DMS153 (cell line): ENCODE data around the gene PACRG.
"Not testable (repeated sequence)": the region's sequence is repeated elsewhere in the genome, so short reads cannot be mapped to it uniquely, and the experiment has no call there.

ENCODE experiments used
- DNase-seq: peaks from one replicate; lab custom pipeline; 2025; lab: John Stamatoyannopoulos, UW

PACRG gene

DNA sequence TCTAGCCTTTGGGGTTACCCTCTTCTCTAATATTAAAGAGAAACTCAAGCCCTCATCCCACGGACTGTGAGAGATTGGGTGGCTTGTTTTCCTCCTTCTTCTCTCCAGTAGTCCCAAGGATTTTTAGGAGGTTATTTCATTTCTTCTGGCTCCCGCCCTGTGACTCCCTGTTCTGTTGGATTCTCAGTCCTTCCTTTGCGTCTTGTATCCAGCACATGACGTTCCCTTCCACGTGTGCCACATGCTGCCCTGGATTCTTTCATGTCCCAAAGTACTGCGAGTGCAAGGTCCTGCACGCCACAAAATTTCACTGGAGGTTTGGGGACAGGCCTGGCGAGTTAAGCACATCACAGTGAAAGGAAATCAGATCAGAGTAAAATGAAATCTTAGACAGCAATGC lies 213.4 kb downstream of the PACRG start:
- no peak for DNase-seq

GRCh38 chr6:162942866-162943265 lies 215.1 kb downstream of the PACRG start:
- no peak for DNase-seq

- DNase-seq: no peak
Observed at GRCh38 chr6:162943369-162943768, 215.6 kb downstream of the PACRG start.

- no peak for DNase-seq
Observed at GRCh38 chr6:162951164-162951743, 223.5 kb downstream of the PACRG start.

DNA sequence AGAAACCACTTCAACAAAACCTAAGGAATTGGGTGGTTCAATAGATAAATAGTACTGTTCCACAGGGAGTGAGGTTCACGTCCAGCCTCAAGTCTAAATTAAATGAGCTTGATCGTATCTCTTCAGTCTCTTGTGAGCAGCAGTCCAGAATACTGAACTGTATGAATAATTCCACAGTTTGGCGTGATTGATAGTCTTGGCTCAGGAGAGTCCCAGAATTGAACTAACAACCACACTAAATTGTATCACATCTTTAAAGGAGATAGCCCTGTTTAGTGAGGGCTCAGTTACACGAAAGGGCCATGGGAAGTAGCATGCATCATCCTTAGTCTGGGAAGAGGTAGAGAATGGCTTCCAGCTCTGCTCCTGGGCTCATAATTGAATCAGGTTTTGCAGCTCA lies 224.6 kb downstream of the PACRG start:
- no peak for DNase-seq

DNA sequence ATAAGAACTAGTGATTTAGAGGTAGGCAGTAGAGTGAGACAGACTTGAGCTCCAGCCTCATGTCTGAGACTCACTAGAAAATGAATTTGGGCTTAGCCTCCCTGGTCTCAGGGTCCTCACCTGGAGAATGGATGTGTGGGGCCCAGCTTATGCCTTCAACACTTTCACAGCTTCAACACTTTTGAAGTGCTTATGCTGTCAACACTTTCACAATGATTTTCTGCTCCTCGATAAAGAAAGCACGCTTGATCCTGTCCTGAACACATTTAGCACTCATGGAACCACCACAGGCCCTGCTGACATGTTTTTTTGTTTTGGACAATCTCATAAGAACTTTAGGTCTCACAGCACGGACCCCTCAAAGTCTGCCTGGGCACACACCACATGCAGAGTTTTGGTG lies 229.3 kb downstream of the PACRG start:
- no peak for DNase-seq

GRCh38 chr6:162960679-162961457 lies 233.1 kb downstream of the PACRG start:
- DNase-seq: no peak

GRCh38 chr6:162962093-162962492 lies 234.3 kb downstream of the PACRG start:
- DNase-seq: no peak

- DNase-seq: no peak
Observed at GRCh38 chr6:162963861-162964260, 236.1 kb downstream of the PACRG start.

DNA sequence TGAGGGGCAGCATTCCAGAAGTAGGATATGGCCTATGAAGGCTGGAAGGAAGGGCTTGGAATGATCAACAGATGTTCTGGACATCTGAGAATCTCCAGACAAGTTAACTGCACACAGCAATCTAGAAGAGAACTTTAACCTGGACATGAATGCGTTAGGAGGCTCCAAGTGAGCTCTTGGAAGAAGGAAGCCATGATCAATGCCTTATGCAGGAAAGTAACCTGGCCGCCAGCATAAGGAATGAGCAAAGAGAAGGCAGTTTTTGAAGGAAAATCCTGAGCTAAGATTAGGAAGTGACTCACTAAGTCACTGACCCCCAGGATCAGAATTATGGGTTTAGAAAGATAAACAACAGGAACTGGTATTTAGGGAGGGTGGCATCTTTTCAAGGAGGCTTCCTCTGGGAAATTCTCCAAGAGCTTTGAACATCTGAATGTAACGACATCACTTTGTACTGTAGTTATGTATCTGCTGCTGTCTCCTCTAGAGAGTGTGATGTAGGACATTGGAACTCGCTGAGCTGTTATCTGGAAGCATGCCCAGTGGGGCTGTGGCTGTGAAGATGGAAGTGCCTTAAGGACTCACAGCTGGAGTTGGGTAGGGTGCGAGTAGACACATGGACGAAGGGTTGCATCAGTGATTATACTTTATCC lies 236.8 kb downstream of the PACRG start:
- no peak for DNase-seq

- no peak for DNase-seq
Observed at GRCh38 chr6:162965366-162965765, 237.6 kb downstream of the PACRG start.

- no peak for DNase-seq
Observed at GRCh38 chr6:162970246-162970645, 242.5 kb downstream of the PACRG start.

GRCh38 chr6:162971356-162971755 lies 243.6 kb downstream of the PACRG start:
- DNase-seq: no peak

- DNase-seq: no peak
Observed at GRCh38 chr6:162973151-162973872, 245.5 kb downstream of the PACRG start.

DNA sequence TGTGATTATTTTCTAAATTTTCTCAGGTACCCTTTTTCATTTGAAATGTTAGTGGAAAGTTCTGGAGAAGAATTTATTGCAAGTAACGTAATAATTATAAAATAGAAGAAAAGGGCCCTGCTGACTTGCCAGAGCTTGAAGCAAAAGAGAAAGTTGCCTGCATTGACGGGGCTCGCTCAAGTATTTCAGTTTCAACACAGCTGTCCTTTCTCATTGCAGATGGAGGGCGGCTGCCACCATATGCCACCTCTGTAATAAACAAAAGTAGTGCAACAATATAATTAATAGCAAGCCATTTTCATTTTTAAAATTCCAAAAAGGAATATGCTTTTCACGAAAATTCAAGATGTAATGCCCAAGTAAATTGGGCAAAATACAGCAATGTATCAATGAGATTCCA lies 246.2 kb downstream of the PACRG start:
- DNase-seq: no peak

DNA sequence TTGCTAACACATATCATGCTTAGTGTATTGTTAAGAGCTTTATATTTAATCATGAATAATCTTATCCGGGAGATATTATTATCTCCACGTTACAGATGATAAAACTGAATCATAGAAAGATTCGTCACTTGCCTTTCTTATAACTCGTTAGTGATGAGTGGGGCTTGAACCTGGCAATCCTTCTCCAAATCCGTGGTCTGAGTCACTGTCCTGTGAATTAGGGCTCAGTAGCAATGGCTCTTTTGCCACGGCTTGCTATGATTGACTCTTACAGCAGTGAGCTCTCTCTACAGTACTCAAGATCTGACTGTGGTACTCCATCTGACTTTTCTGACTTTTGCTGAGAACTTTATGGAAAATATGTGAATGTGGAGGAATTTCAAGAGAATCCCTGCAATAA lies 246.9 kb downstream of the PACRG start:
- DNase-seq: no peak

GRCh38 chr6:162976141-162976540 lies 248.4 kb downstream of the PACRG start:
- DNase-seq: no peak

GRCh38 chr6:162983234-162983633 lies 255.5 kb downstream of the PACRG start:
- DNase-seq: not testable (repeated sequence)

GRCh38 chr6:162998777-162999176 lies 271.0 kb downstream of the PACRG start:
- no peak for DNase-seq

DNA sequence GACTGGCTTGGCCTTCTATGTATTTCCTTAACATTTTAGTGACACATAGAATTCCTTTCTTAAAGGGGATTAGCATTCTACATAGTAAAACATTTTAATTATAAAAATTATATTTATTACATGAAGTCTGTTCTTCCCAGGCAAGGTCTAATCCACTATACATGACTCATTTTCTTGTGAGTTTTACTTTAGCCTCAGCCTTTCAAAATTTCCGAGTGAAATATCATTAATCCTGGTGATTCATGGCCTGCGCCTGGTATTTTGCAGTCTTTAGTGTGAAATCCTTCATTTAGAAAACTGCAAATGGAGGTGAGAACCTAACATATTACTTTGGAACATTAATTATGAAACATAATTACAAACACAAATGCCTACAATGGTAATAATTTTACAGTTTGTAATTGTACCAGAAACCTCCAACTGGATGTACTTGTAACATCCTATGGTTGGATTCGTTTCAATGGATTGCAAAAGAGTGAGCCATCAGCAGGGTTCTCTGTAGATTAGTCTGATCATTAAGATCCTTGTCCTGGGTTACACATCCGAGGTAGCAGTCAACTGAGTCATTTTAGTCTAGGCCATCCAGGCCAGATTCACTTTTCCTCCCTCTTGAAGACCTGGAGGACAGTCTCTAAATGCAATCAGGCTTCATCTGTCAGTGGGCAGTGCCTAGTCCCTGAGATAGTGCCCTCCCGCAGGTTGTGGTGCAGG lies 272.0 kb downstream of the PACRG start:
- DNase-seq: no peak

DNA sequence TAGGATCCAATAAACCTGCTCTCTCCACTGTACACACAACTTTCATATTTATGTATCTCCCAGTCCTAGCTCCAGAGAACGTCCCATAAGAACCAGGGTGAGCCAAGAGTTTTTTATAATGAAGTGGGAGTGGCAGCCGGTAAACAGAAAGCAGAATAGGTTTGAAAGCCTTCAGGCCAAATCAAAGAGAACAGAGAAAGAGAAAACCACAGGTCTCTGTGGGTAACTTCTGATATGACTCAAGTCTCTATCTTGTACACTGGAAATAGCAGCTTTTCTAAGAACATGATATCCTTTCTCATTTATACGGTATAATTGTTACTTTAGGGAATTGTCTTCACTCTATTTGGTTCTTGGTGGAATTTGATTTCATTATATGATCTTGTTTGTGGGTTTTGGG lies 273.6 kb downstream of the PACRG start:
- no peak for DNase-seq

GRCh38 chr6:163008186-163008585 lies 280.4 kb downstream of the PACRG start:
- no peak for DNase-seq
